CD4-positive, alpha-beta T cell treated with Interleukin-17A for 4 hours (primary cell): ENCODE data around the gene PAX6.

Experiments used
- DNase-seq: peaks from one replicate; pipeline ENCODE4 v3.0.0-alpha.2; 2020; ENCODE audit warnings: mixed read lengths

Gene PAX6

GRCh38 chr11:31796499-31797189, 14.5 kb downstream of the PAX6 start:
- no peak for DNase-seq

- DNase-seq: no peak
Observed at GRCh38 chr11:31795706-31796498, 15.2 kb downstream of the PAX6 start.

DNA sequence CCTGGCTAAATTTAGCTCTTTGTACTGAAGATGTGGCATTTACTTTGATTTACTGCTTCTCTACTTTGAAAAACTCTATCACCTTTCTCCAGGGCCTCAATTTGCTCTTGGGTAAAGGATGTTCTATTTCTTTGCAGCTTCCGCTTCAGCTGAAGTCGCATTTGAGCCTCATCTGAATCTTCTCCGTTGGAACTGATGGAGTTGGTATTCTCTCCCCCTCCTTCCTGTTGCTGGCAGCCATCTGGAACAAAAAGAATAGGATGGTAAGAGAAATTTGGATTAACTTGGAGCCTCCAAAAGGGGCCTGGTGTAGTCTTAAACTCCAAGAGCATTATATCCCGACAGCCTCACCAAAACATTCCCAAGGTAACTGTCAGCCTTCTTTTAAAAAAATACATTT, 16.6 kb downstream of the PAX6 start:
- no peak for DNase-seq

- no peak for DNase-seq
Observed at GRCh38 chr11:31793264-31793663, 17.9 kb downstream of the PAX6 start.

GRCh38 chr11:31792456-31792855, 18.7 kb downstream of the PAX6 start:
- DNase-seq: no peak

- no peak for DNase-seq
Observed at GRCh38 chr11:31792036-31792435, 19.1 kb downstream of the PAX6 start.

DNA sequence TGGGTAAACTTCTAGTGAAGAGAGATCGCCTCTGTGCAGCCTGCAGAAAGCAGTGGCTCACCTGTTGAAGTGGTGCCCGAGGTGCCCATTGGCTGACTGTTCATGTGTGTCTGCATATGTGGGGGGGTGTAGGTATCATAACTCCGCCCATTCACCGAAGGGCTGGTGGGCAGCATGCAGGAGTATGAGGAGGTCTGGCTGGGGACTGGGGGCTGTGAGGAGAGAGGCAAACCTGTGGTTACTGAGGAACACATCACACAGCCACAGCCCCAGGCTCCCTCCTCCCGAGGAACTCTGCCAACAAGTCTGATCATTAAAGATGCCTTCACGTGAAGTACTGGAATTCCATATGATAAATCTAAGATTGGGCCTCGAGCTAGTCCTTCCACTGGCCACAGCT, 20.5 kb downstream of the PAX6 start:
- no peak for DNase-seq

DNA sequence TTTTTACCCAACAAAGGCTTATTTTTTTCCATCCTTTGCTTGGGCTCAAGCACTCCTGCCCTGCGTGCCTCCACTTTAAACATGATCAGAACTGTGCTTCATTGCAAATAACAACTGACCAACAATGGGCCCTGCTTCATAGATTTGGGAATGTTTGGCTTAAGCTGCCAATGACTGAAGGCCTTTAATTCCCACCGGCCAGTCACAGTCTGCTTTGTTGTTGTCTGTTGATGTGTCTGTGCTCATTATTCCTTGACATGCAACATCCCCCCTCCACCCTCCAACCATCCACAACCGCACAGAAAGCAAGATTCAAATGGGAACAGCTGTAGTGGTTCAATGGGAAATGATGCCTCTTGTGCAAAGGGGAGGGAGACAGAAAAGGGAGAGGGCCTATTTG, 23.0 kb downstream of the PAX6 start:
- no peak for DNase-seq

GRCh38 chr11:31786996-31787685, 24.0 kb downstream of the PAX6 start:
- no peak for DNase-seq

DNA sequence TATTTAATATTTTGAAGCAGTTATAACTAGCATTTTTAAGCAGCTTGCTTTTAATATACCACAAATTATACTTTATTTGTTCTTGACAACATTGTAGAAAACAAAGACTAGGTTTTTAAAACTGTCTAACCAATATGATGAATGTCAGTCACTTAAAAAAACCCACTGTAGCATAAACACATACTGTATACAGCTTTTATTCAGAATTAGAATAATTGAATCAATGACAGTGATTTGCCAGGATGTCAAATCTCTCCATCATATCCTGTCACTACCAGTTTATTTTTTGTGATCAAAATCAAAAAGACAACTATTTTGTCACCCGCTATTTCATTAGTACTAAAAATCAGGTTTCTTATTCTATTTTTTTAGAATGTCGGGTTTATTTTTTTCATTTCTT, 26.5 kb downstream of the PAX6 start:
- DNase-seq: no peak

DNA sequence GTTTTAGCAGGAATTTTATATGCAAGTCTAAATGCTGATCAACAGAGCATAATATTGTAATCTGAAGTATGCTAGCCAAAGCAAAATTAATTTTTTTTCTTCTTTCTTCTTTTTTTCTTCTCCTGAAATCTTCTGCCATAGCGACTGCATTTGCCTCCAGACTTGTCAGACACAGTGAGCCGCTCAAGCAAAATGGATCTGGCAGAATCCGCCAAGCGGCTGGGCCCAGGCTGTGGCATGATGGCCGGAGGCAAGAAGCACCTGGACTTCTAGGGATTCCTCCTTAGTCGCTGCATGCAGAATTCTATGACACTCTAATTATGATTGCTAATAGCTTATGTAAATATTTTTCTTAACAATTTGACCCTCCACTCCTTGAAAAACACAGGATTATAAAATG, 27.9 kb downstream of the PAX6 start:
- no peak for DNase-seq

GRCh38 chr11:31782257-31782656, 28.9 kb downstream of the PAX6 start:
- no peak for DNase-seq

DNA sequence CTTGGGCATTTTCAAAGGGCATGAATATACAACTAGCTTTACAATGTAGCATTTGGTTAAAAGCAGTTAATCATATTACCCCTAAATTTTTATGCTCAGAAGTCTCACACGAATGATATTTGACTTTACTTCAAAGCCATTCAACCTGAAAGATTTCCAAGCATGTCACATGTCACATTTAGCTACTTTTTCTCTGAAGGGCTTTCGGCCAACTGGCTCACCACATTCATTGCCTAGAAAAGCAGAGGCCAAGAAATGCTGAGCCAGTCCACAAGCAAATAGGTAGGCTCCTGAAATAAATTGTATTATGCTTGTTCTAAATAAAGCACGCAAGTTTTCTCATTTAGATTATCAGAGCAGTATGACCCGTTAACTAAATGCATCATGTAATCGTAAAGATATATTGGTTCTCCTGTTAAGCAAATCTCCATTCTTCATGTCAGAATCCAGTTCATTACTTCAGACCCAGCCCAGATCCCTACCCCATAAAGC, 30.6 kb downstream of the PAX6 start:
- no peak for DNase-seq

DNA sequence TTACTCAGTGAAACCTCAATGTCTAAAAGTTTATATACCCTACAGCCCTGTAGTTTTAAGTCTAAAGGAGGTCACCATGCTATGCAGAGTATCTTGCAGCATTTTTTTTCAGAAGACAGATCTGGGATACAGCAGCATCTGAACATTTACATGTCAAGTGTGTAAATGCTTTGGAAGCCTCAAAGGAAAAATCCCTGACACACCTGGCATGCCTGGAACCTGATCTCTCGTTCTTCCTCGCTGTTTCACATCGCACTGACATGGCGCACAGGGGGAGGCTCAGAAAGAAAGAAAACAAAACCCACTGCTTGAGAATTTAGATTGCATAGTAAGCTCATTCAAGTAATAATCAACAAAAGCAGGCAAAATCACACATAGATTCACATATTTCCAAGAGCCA, 31.0 kb downstream of the PAX6 start:
- no peak for DNase-seq

DNA sequence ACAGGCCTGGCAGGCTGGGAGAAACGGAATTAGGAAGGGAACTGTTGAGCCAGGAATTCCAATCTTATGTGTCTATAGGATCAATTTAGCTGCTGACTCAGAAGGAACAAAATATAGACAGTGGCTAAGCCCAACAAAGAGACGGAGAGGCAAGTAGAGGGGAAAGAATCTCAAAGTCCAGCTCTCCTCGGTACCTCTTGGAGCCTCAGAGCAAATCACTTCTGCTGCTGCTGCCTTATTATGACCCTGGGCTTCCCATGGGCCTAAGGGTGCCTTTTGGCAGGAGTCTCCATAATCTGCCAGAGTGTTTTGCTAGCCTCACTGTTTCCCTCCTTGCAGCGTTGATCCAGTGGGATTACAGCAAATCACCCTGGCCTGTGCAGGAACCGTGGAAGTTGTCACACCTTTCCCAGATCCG, 31.7 kb downstream of the PAX6 start:
- DNase-seq: no peak

DNA sequence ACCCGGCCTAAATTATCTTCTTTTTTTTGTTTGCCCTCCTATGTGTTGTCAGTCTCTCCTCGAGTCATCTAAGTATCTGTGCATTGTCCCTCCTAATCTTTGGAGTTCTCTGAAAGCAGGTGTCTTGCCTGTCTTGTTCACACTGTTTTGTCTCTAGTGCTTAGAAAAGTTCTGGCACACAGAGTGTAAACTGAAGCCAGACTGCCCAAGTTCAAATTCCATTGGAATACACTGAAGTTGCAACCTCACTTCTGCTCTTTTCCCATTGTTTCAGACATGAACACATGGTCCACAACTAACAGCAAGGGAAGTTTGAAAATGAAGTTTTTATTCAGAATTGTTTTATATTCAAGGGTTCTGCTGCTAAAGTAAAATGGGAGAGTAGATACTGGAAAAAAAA, 38.7 kb downstream of the PAX6 start:
- no peak for DNase-seq

DNA sequence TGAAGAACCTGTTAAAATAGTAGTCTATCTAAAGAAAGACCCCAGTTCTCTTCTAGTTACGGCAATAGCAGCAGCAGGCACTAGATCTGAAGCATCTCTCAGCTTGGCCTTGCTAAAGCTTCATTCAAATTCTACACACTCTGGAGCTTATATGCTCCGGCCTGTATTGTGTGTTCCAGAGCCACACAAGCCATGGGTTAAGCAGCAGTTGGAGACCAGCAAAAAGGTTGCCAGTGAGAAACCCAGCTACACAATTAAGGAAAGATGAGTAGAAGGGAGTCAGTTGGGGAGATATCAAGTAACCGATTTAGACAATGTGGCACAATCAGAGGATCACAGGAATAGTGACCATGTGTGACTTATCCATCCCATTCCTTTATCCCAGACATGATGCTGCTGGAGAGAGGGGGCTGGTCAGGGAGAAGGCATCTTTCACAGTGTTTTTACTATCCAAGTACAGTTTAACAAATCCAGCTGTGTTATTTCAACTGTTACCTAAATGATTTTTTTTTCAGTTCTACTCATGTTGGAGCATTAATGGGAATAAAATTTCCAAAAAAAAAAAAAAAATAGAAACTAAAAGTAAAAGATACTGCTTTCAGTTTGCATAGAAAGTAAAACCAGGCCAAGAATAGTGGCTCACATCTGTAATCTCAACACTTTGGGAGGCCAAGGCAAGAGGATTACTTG, 41.0 kb downstream of the PAX6 start:
- DNase-seq: no peak

DNA sequence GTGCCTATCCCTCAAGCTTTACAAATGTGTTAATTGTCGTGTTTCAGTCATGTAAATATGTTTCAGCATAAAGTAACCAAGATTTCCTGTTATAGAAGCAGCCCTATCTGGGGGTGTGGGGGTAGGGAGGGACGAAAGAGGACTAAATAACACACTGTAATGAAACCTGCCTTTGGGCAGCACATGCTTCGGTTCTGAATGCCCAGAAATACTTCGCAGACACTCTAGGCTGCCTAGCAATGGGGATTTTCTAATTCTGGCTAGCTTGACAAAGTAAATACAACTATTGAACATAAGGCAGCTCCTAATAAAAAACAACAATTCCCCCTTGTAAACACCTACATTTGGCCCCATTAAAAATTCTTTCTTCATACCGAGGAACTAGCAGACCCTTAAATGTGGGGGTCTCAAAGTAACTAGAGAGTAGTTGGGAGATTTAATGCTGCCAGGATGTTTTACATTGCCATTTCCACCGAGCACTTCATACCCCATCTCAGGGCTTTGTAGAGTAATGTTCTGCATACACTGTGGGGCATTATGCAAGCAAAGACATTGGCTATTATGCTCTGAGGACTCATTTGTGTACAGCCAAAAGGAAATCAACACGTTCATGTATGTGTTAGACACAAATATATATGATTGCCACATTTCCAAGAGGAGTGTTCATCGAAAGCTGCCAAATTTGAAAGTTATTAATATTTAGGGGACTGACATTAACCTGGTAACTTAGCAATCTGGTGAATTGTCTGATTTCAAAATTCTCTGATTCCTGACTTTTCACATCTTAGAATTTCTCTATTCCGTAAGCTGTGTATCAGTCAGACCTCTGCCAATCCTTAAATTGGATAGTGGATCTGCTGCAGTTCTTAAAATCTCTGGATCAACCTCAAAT, 42.1 kb downstream of the PAX6 start:
- no peak for DNase-seq

DNA sequence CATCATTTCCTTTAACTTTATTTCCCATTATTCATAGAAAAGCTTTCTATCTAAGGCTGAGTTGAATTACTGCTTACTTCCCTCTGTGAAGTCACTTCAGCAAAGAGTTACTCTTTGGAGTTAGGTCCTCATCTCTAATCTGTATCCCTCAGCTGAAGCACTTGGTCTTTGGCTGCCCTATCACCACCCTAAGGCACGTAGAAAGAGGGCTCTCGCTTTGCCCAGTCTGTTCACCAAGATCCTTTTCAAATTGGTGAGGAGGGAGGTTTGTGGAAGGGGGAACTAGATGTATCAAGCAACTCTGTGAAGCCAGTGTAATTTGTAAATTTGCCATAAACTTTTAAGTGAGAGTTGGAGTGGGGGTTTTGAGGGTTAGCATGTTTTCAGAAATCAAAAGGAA, 43.4 kb downstream of the PAX6 start:
- no peak for DNase-seq

GRCh38 chr11:31767066-31767465, 44.1 kb downstream of the PAX6 start:
- no peak for DNase-seq

- DNase-seq: no peak
Observed at GRCh38 chr11:31764766-31765165, 46.4 kb downstream of the PAX6 start.

DNA sequence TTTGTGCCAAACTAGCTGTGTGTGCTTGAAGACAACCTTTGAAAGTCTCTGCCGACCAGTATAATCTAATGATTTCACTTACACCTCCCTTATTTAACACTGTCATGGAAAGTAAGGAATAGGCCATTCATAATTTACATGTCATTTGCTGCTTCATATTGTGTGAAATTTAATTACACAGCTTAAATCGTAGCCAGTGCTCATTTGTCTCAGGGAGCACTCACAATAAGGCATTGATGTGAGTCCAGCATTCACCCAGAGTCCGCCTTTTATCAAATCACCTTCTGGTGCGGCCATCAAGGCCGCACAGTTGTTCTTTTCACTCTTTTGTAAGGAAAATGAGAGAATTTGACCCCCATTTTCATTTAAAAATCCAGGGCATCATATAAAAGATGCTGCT, 46.9 kb downstream of the PAX6 start:
- DNase-seq: no peak
